K562 (cell line): ENCODE data around the gene OPA3. TPM values are rescaled to one million over a fixed set of nuclear protein-coding genes. Genes with fewer than 3 reads are reported as not detected.
A peak's percentile ranks its signal among the peaks of the same experiment; 100 is the strongest.

Source experiments
- ATF1 ChIP-seq, 2 experiments: fragments of 450-650 bp in 1 of 2; IDR thresholded peaks; 2 replicates each; pipeline ENCODE4 v1.6.1; 2016; ENCODE audit warnings: missing compliant biosample characterization in 1 of 2, missing genetic modification characterization in 1 of 2
- CREB1 ChIP-seq, 2 experiments: sonication (generic) in 1 of 2; formaldehyde crosslinking in 1 of 2; IDR thresholded peaks; 2 replicates each; pipeline versions ENCODE4 v1.6.1 to v1.8.0; 2012 to 2022; ENCODE audit warnings: inconsistent platforms in 1 of 2, mild to moderate bottlenecking in 1 of 2, missing genetic modification reagents in 1 of 2, moderate library complexity in 1 of 2
- CSDE1 ChIP-seq, 2 experiments: fragments of 450-650 bp; IDR thresholded peaks; 2 replicates each; pipeline ENCODE4 v1.6.1; 2016; ENCODE audit warnings: mild to moderate bottlenecking in 1 of 2
- DPF2 ChIP-seq: fragments of 450-650 bp; IDR thresholded peaks from 2 replicates; pipeline ENCODE4 v1.6.1; 2016
- FOSL1 ChIP-seq: fragments of 200-800 bp; sonication (Bioruptor generic); conservative IDR thresholded peaks from 2 replicates; pipeline ENCODE4 v1.6.1; 2016; ENCODE audit warnings: missing genetic modification characterization, missing compliant biosample characterization
- HLTF ChIP-seq: fragments of 450-650 bp; IDR thresholded peaks from 2 replicates; pipeline ENCODE4 v1.6.1; 2016
- HOXB6 ChIP-seq: fragments of 250-450 bp; sonication (Bioruptor Pico); IDR thresholded peaks from 2 replicates; pipeline ENCODE4 v1.5.1; 2022; ENCODE audit warnings: mild to moderate bottlenecking, borderline replicate concordance
- JUNB ChIP-seq: fragments of 450-650 bp; formaldehyde crosslinking; conservative IDR thresholded peaks from 2 replicates; pipeline ENCODE4 v1.4.0; 2020; ENCODE audit warnings: mild to moderate bottlenecking
- JUND ChIP-seq, 2 experiments: IDR thresholded peaks; 2 replicates in 1 of 2; 3 replicates in 1 of 2; pipeline ENCODE4 v1.6.1; 2011; ENCODE audit warnings: borderline replicate concordance in 2 of 2, low read depth in 2 of 2, low read length in 2 of 2, improper control_type of control experiment in 1 of 2, missing biosample characterization in 1 of 2, missing genetic modification characterization in 1 of 2, missing genetic modification reagents in 1 of 2
- LARP7 ChIP-seq: fragments of 450-650 bp; IDR thresholded peaks from 2 replicates; pipeline ENCODE4 v1.6.1; 2016
- LCOR ChIP-seq: sonication (generic); formaldehyde crosslinking; IDR thresholded peaks from 2 replicates; pipeline ENCODE4 v1.8.0; 2022; ENCODE audit warnings: mild to moderate bottlenecking, missing genetic modification reagents
- POLR2G ChIP-seq: fragments of 200-400 bp; formaldehyde crosslinking; IDR thresholded peaks from 2 replicates; pipeline ENCODE4 v1.6.1; 2017; ENCODE audit warnings: low read depth, mild to moderate bottlenecking, antibody characterized with exemption, low read length, moderate library complexity
- PTTG1 ChIP-seq: fragments of 450-650 bp; IDR thresholded peaks from 2 replicates; pipeline ENCODE4 v1.6.1; 2016; ENCODE audit warnings: low read depth, mild to moderate bottlenecking, missing genetic modification characterization, missing compliant biosample characterization
- WHSC1 ChIP-seq: IDR thresholded peaks from one replicate; pipeline ENCODE4 v1.6.1; 2012; ENCODE audit warnings: low read length, control low read depth, inconsistent platforms
- YY1 ChIP-seq, 3 experiments: IDR thresholded peaks; 2 replicates each; pipeline ENCODE4 v1.6.1; 2011; ENCODE audit warnings: low read length in 2 of 3, mild to moderate bottlenecking in 2 of 3, moderate library complexity in 2 of 3, borderline replicate concordance in 1 of 3, control low read depth in 1 of 3, low read depth in 1 of 3; ENCODE audit not compliant: insufficient read depth in 3 of 3, insufficient replicate concordance in 2 of 3, control insufficient read depth in 1 of 3, insufficient read length in 1 of 3; ENCODE audit errors: extremely low read depth in 1 of 3
- ZFP91 ChIP-seq: sonication (generic); formaldehyde crosslinking; IDR thresholded peaks from 2 replicates; pipeline ENCODE4 v1.8.0; 2022; ENCODE audit warnings: mild to moderate bottlenecking, missing genetic modification reagents
- ZNF143 ChIP-seq: sonication (generic); formaldehyde crosslinking; IDR thresholded peaks from 2 replicates; pipeline ENCODE4 v1.9.0; 2022; ENCODE audit warnings: mild to moderate bottlenecking, missing genetic modification reagents
- polyA plus RNA-seq, 8 experiments: library from polyadenylated mRNA; depleted of rRNA in 4 of 8; stranded (reverse) in 5 of 8; unstranded in 3 of 8; fragments of >200 nt; fragmentation: Nextera tagmentation in 2 of 8; fragmentation: Illumina TruSeq in 1 of 8; extraction: Ambion mirVana in 2 of 8; extraction: Trizol in 1 of 8; gene quantifications; 2 replicates each; pipeline versions ENCODE4 v1.2.1 to v1.2.3, GENCODE V29; 2011 to 2014; ENCODE audit warnings: inconsistent platforms in 1 of 8, missing spikeins in 1 of 8
- total RNA-seq, 7 experiments: library from RNA; depleted of rRNA in 6 of 7; stranded (reverse); fragments of >200 nt in 6 of 7; fragmentation: Illumina TruSeq in 2 of 7; extraction: Trizol in 2 of 7; gene quantifications; 2 replicates each; pipeline versions ENCODE4 v1.2.1 to v1.2.3, GENCODE V29; 2011 to 2021; ENCODE audit warnings: low replicate concordance in 1 of 7

The OPA3 gene
- total and polyA plus RNA-seq, 9 of the 15 experiments (the other 6 are each of a cell fraction or from before 2014, with no cell fraction given) = 1.4 to 18.8 (median 9.0) TPM

DNA sequence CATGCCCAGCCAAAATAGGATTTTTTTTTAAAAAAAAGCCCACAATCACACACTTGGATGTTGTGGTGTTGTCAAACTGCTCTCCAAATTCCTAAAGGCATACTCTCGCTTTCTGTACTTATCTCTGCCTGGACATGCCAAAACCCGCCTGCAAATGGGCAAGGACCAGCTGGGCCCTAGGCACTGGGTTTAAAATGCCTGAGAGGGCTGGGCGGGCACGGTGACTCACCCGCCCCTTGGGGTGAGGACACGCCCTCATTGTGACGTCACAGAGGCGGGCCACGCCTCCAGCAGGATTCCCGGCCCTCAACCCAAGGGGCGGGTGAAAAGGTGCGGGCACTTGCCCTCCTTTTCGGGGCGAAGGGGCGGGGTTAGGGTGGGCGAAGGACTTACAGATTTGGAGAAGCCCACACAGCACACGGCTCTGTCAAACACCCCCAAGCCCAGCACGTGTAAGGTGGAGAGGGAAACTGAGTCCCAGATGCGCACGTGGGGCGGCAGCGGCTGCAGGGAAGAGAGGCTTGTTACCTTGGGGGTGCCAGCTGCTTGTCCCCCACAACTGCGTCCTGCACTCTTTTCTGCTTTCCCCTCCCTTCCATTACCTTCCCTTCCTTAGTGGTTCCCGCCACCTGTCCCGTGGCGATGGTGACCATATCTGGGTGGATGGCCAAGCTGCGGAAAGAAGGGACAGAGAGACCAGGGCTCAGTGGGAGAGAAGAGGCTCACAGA, 48.0 kb upstream of the OPA3 start (continued):
- TF ChIP-seq JUND (IDR thresholded peaks at IDR 0.05; ENCODE audit: borderline replicate concordance, low read depth, low read length) = peak; percentile 91
- TF ChIP-seq JUND (tag; IDR thresholded peaks at IDR 0.05; ENCODE audit: borderline replicate concordance, low read depth, low read length) = peak; percentile 83; the same call in 2 of the 3 replicates
- peak; percentile 80 for TF ChIP-seq ATF1 (CRISPR knock-in tag; IDR thresholded peaks at IDR 0.05)
- TF ChIP-seq ATF1 (tag; IDR thresholded peaks at IDR 0.05) = peak; percentile 98
- peak; percentile 73; the same call in 1 of the 2 replicates for TF ChIP-seq CREB1 (IDR thresholded peaks at IDR 0.05)
- peak; percentile 93 for TF ChIP-seq CREB1 (CRISPR knock-in tag; IDR thresholded peaks at IDR 0.05)
- no peak for TF ChIP-seq LARP7
- TF ChIP-seq FOSL1 (tag) = peak; percentile 83
- TF ChIP-seq DPF2 = peak; percentile 76
- TF ChIP-seq ZFP91 (CRISPR knock-in tag) = 0 out of 2 replicates have a peak, but pooled peaks have one; percentile 61
- no peak for TF ChIP-seq PTTG1 (tag)
- TF ChIP-seq LCOR (CRISPR knock-in tag) = 0 out of 2 replicates have a peak, but pooled peaks have one; percentile 30
- TF ChIP-seq ZNF143 (CRISPR knock-in tag) = no peak
- no peak for TF ChIP-seq WHSC1
- TF ChIP-seq CSDE1 (IDR thresholded peaks at IDR 0.05) = no peak
- TF ChIP-seq POLR2G = peak; percentile 48; the same call in 1 of the 2 replicates
- no peak for TF ChIP-seq HOXB6
- no peak for TF ChIP-seq HLTF
- no peak for TF ChIP-seq YY1 (IDR thresholded peaks at IDR 0.05; ENCODE audit: borderline replicate concordance in 1 of 3, control insufficient read depth in 1 of 3, extremely low read depth in 1 of 3, insufficient read depth in 3 of 3, insufficient read length in 1 of 3, insufficient replicate concordance in 2 of 3, low read depth in 1 of 3, low read length in 2 of 3)
- TF ChIP-seq JUNB (CRISPR knock-in tag) = peak; percentile 82
